OCI-M1 (cell line): ENCODE measurements around the gene ADM2.
"Not testable (repeated sequence)": the region's sequence is repeated elsewhere in the genome, so short reads cannot be mapped to it uniquely, and the experiment has no call there.

ENCODE experiments used
- DNase-seq: peaks from one replicate; lab custom pipeline; 2025; lab: John Stamatoyannopoulos, UW

The ADM2 gene

GRCh38 chr22:50506611-50507420, 25.5 kb downstream of the ADM2 start:
- peak; percentile 33 for DNase-seq

DNA sequence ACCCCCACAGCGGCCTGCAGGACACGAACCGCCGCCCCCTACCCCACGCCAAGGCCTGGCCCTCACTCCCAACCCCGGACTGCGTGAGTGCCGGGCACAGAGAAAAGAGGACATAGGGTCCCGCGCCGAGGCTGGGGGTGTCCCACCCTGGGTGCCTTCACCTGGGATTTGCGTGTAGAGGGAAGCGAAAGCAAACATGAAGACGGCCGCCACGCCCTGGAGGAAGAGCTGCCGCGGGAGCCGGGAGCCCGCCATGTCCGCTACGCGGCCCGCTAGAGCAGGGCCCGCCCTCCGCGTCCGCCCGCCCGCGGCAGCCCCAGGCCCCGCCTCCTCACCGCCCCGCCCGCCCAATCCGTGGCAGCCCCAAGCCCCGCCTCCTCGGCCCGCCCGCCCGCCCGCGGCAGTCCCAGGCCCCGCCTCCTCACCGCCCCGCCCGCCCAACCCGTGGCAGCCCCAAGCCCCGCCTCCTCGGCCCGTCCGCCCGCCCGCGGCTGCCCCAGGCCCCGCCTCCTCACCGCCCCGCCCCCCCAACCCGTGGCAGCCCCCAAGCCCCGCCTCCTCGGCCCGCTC, 26.2 kb downstream of the ADM2 start, which contains the start of gene LMF2:
LMF2 (minus strand) TSS at position 282 of the 570 bp plus-strand sequence; CDS start at position 255, 27 bp downstream.
- DNase-seq = no peak

- peak; percentile 97 for DNase-seq
Measured at GRCh38 chr22:50507991-50508884, 26.9 kb downstream of the ADM2 start, which contains the start of gene NCAPH2. Gene NCAPH2, plus strand, starts transcription at chr22:50508224. Its CDS starts 114 bp downstream, at chr22:50508338.

DNA sequence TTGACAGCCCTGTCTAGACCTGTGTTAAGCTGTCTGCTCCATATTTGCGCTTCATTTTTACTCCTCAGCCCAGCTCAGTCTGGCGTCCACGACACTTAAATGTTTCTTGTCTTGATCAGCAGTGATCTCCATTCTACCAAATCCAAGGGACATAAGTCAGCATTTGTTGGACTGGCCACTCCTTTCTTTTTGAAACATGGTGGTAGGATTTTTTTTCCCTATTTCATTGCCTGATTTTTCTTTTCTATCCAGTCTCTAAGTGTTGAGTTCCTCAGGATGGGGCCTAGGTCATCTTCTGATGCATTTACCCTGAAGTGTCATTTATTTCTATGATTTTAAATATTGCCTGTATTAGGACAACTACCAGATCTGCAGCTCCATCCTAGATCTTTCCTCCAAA, 27.6 kb downstream of the ADM2 start:
- no peak for DNase-seq

DNA sequence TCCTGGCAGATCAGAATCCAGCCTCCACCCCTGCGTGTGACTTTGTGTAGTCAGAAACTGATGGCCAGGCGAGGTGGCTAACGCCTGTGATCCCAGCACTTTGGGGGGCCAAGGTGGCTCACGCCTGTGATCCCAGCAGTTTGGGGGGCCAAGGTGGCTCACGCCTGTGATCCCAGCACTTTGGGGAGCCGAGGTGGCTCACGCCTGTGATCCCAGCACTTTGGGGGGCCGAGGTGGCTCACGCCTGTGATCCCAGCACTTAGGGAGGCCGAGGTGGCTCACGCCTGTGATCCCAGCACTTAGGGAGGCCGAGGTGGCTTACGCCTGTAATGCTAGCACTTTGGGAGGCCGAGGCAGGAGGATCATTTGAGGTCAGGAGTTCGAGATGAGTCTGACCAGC, 31.8 kb downstream of the ADM2 start:
- no peak for DNase-seq

DNA sequence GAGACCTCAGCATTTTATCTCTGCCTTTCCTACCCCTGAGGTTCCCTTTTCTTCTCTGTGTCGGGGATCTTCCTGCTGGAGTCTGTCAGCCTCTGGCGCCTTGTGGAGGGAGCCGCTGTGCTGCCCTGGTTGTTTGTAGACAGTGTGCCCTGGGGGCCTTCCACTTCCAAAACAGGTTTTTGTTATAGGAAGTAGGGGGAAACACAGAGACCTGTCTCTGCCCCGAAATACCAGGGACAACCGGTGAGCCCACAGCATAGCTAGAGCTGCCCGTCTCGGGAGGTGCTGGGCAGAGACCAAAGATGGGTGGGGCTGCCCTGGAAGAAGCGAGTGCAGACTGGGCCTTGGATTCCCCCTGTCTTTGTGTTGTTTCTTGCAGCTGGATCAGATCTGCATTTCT, 34.7 kb downstream of the ADM2 start:
- DNase-seq = no peak

DNA sequence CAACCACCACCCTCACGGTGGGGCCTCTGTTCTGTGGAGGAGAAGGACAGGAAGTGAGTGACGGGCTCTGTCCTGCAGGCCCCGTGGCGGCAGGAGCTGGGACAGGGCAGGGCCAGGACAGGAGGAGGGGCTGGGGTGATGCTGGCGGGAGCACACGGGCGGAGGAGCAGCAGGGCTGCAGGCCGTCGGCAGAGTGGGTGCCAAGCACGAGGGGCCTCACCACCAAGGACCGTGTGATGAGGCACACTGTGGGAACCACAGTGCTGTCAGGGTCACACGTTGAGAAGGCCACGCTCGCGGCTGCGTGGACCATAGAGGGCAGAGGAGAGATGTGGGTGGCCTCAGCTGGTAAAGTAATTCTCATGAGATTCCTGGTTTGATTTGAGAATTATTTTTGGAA, 35.5 kb downstream of the ADM2 start:
- no peak for DNase-seq

DNA sequence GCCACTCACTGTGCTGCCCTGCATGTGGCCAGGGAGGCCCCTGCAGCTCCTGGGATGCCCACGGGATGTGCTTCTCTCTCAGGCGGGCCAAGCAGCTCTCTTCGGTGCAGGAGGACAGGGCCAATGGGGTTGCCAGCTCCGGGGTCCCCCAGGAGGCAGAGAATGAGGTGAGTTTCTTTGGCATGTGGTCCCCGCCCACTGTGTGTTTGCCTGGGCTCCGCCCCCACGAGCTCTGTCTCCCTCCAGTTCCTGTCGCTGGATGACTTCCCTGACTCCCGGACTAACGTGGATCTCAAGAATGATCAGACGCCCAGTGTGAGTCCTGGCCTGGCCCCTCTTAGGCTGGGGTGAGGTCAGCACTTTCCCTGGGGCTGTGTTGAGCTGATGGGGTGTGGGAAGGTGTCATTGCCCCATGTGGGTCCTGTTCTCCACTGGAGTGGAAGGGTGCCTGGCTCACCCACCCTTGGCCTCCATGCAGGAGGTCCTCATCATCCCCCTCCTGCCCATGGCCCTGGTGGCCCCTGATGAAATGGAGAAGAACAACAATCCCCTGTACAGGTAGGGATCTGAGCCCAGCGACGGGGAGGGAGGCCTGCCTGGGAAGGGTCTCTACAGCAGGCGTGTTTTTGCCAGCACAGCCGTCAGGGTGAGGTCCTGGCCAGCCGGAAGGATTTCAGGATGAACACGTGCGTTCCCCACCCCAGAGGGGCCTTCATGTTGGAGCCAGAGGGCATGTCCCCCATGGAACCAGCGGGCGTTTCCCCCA, 36.3 kb downstream of the ADM2 start:
- DNase-seq = no peak

GRCh38 chr22:50518606-50519005, 37.3 kb downstream of the ADM2 start:
- DNase-seq = no peak

GRCh38 chr22:50519151-50519550, 37.8 kb downstream of the ADM2 start:
- DNase-seq = no peak

- DNase-seq = not testable (repeated sequence)
Measured at GRCh38 chr22:50520184-50520583, 38.8 kb downstream of the ADM2 start.

- DNase-seq = no peak
Measured at GRCh38 chr22:50520826-50521453, 39.6 kb downstream of the ADM2 start.

- DNase-seq = no peak
Measured at GRCh38 chr22:50521710-50522109, 40.4 kb downstream of the ADM2 start.

DNA sequence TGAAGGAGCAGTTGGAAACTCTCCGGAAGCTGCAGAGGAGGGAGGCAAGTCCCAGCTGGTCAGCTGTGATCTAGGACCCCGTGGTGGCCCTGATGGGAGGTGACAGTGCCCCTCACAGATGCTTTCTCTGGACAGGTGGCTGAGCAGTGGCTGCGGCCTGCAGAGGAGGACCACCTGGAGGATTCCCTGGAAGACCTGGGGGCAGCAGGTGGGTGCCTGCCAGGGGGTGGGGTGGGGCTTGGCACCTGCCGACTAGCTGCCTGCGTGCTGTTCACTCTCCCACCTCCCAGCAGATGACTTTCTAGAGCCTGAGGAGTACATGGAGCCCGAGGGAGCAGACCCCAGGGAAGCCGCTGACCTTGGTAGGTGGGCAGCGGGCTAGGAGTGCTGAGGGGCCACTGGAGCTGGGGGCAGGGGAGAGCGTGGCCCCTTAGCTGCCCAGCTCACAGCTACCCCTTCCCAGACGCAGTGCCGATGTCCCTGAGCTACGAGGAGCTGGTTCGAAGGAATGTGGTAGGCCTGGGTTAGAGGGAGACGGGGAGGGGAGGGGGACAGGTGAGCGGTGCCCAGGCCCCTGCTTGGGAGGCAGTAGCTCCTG, 41.0 kb downstream of the ADM2 start:
- DNase-seq = no peak

GRCh38 chr22:50522806-50523438, 41.6 kb downstream of the ADM2 start:
- no peak for DNase-seq

GRCh38 chr22:50523458-50523805, 42.1 kb downstream of the ADM2 start:
- no peak for DNase-seq

DNA sequence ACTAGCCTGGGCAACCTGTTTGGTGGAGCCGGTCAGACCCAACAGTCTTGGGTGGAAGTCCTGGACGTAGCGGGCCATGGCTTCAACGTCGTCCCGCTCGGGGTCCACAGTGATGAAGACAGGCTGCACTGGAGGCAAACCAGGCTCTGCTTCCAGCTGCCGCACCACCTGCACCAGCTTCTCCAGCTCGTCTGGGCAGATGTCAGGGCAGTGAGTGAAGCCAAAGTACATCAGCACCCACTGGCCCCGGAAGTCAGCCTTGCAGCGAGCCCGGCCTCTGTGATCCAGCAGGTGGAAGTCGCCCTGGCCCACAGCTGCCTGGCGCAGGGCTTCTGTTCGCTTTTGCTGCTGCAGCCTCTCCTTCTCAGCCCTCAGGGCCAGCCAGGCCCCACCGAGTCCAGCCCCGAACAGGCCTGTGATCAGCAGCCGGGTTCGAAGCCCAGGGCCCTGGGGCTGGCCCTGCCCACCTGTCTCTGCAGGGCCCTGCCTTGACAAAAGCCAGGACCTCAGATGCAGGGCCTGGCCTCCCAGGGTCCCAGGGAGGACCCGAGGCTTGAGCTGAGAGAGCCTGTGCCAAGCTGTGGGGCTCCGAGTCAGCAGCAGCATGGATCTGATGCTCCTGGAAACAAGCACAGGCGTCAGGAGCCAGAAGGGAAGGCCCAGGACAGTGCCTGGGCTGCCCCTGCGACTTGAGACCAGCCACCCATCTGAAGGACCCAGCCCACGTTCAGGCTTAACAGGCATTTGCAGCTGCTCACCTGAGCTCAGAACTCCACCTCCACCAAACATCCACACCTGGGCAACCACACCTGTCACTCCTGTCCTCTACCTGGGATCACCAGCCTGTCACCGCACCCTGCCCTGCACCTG, 42.7 kb downstream of the ADM2 start:
- peak; percentile 36 for DNase-seq

DNA sequence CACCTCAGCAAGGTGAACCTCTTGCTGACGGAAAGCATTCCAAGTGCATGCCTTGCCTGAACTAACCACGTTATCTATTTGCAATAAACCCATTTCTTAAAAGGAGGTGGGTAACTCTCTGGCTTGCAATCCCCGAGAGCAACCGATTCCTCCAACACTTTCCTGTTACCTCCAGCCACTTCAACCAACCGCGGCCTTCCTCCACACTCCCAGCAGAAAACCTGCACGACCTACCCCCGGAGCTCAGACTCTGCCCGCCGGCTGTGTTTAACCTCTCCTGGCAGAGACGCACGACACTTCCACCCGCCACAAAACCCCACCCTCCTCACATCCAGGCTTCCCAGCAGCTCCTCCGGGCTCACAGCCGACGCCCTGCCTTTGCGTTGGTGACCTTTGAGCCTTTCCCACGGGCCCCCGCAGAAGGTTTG, 43.3 kb downstream of the ADM2 start:
- DNase-seq = no peak

- peak; percentile 98 for DNase-seq
Measured at GRCh38 chr22:50525104-50525857, 43.9 kb downstream of the ADM2 start, which contains the start of gene SCO2. Gene SCO2, minus strand, starts transcription at chr22:50525598. Its CDS starts 1,187 bp downstream, at chr22:50524411.
